ENCODE measurements around the gene RETREG1. TPM values are rescaled to one million over a fixed set of nuclear protein-coding genes. Genes with fewer than 3 reads are reported as not detected.

Gene RETREG1
- total RNA-seq, 6 donors from 2014 or later = 17.6 to 50.2 (median 28.3) TPM

DNA sequence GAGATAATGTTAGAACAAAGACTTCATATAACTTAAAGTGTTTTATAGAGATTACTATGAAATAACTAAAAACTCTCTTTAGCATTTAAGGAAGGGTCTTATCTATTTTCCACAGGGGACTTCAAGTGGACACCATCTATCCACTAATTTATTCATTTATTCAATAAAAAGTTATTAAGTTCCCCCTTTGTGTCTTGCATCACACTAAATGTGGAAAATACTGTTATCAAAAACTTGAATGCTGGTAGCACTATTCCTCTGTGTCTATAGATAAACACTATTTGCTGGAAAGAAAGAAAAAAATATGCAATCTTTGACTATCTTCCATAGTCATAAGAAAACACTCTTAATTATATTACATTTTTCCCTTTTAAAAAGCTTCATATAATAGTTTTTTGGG lies 131.1 kb downstream of the RETREG1 start:
- TF ChIP-seq CTCF (IDR thresholded peaks at IDR 0.05) (no peak), POLR2AphosphoS5 (IDR thresholded peaks at IDR 0.05) (no peak), EP300 (IDR thresholded peaks at IDR 0.05) (no peak), POLR2A (IDR thresholded peaks at IDR 0.05) (no peak)

DNA sequence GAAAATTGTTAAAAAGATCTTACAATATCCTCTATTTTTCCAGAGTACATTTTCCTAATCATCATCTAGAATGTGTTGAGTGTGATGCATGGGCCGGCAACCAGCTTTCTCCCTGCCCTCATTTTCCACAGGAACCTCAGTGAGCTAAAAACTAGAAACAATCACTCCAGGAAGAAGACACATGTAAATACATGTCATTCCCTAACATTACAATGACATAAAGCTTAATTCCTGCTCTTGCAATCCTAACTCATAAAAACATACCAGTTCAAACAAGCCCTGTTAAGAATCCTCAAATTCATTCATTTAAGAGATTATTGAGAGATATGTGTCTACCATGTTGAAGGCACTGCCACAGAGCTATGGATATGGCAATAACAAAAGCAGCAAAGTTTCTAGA lies 132.7 kb downstream of the RETREG1 start:
- H3K4me1 ChIP-seq = no peaks in the 10 kb centered on the region
- ATAC-seq (ENCODE audit: low FRiP score in 2 of 2) = no peak
- no peak overlapping the region for H3K4me3 ChIP-seq
- no peak for DNase-seq
- H3K27me3 ChIP-seq = no peaks in the 10 kb centered on the region
- H3K36me3 ChIP-seq = no peaks in the 10 kb centered on the region
- H3K9me3 ChIP-seq = no peaks in the 10 kb centered on the region
- H3K27ac ChIP-seq = no peak overlapping the region
- 67 to 69% methylated on average over 1 of the region's 1 CpG for WGBS, 2 donors
- TF ChIP-seq POLR2AphosphoS5 (IDR thresholded peaks at IDR 0.05) = no peak
- no peak for TF ChIP-seq CTCF (IDR thresholded peaks at IDR 0.05)
- TF ChIP-seq POLR2A (IDR thresholded peaks at IDR 0.05) = no peak
- TF ChIP-seq EP300 (IDR thresholded peaks at IDR 0.05) = no peak

More for the DNA sequence above, 131.1 kb downstream of the RETREG1 start:
- H3K4me1 ChIP-seq = no peaks in the 10 kb centered on the region
- H3K9me3 ChIP-seq = no peaks in the 10 kb centered on the region
- H3K36me3 ChIP-seq = no peaks in the 10 kb centered on the region
- no peak overlapping the region for H3K27ac ChIP-seq
- no peaks in the 10 kb centered on the region for H3K27me3 ChIP-seq
- DNase-seq (no peak), ATAC-seq (ENCODE audit: low FRiP score in 2 of 2) (no peak)
- no peak overlapping the region for H3K4me3 ChIP-seq

- H3K36me3 ChIP-seq = no peaks in the 10 kb centered on the region
- H3K27ac ChIP-seq = no peak overlapping the region
- H3K27me3 ChIP-seq = no peaks in the 10 kb centered on the region
- ATAC-seq (ENCODE audit: low FRiP score in 2 of 2) (no peak), DNase-seq (no peak)
- H3K4me3 ChIP-seq = no peak overlapping the region
- H3K9me3 ChIP-seq = no peaks in the 10 kb centered on the region
- TF ChIP-seq POLR2A (IDR thresholded peaks at IDR 0.05) (no peak), EP300 (IDR thresholded peaks at IDR 0.05) (no peak), POLR2AphosphoS5 (IDR thresholded peaks at IDR 0.05) (no peak), CTCF (IDR thresholded peaks at IDR 0.05) (no peak)
- no peaks in the 10 kb centered on the region for H3K4me1 ChIP-seq
Measured at GRCh38 chr5:16483361-16483760, 133.4 kb downstream of the RETREG1 start.

- no peak overlapping the region for H3K4me3 ChIP-seq
- WGBS, 2 donors = 90 to 93% methylated on average over 2 of the region's 2 CpGs
- no peaks in the 10 kb centered on the region for H3K36me3 ChIP-seq
- ATAC-seq (ENCODE audit: low FRiP score in 2 of 2) = no peak
- no peaks in the 10 kb centered on the region for H3K9me3 ChIP-seq
- no peak for TF ChIP-seq CTCF (IDR thresholded peaks at IDR 0.05)
- TF ChIP-seq POLR2AphosphoS5 (IDR thresholded peaks at IDR 0.05) = no peak
- TF ChIP-seq POLR2A (IDR thresholded peaks at IDR 0.05) = no peak
- TF ChIP-seq EP300 (IDR thresholded peaks at IDR 0.05) = no peak
- no peak for DNase-seq
- no peaks in the 10 kb centered on the region for H3K27me3 ChIP-seq
- H3K4me1 ChIP-seq = no peaks in the 10 kb centered on the region
- H3K27ac ChIP-seq = no peak overlapping the region
Measured at GRCh38 chr5:16482891-16483290, 133.9 kb downstream of the RETREG1 start.

DNA sequence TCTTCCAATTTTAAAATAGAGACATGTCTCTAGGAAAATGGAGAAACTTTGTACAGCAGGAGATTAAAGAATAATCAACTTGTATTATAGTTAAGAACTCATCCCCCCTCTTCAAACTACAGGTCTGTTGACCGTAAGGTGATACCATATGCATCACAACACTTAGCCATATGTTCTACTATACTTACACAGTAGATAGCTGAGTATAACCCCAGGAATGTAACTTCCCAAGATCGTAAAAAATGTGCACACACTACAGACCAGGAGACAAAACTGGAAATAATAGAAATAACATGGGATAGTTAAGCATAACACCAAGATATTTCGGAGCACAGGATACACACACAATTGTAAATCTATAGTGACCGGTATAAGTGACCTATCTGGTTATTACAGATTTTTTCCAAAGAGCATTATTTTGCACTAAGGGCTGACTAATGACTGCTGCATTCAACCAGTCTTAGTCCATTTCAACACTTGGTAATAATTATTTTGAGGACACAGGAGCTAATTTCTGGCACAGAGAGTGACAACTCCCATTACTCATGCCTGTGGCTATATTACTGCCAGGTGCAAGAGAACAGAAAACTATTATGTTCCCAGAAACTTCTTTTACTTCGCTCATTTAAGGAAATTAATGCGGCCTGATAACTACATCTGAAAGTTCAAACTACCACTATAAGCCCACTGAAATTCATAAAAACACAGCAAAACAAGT lies 135.8 kb downstream of the RETREG1 start:
- Histone ChIP-seq H3K9me3 (no peaks in the 10 kb centered on the region), H3K4me3 (no peak overlapping the region), H3K27me3 (no peaks in the 10 kb centered on the region), H3K27ac (no peak overlapping the region), H3K36me3 (no peaks in the 10 kb centered on the region), H3K4me1 (no peaks in the 10 kb centered on the region)
- ATAC-seq (ENCODE audit: low FRiP score in 2 of 2) (no peak), DNase-seq (no peak)
- WGBS, 2 donors = 93% methylated on average over 6 of the region's 6 CpGs
- TF ChIP-seq CTCF (IDR thresholded peaks at IDR 0.05) (no peak), EP300 (IDR thresholded peaks at IDR 0.05) (no peak), POLR2AphosphoS5 (IDR thresholded peaks at IDR 0.05) (no peak), POLR2A (IDR thresholded peaks at IDR 0.05) (no peak)
